NOMO-1 (cell line): ENCODE data around the gene GPS1.

Experiments
- DNase-seq, 2 experiments: peaks; one replicate each; lab custom pipeline; 2025; ENCODE audit not compliant: unreplicated experiment in 2 of 2; lab: John Stamatoyannopoulos, UW

The GPS1 gene

GRCh38 chr17:82086941-82087906, 35.5 kb downstream of the GPS1 start:
- no peak for DNase-seq

- DNase-seq = no peak
Observed at GRCh38 chr17:82087961-82088837, 36.5 kb downstream of the GPS1 start.

- no peak for DNase-seq
Observed at GRCh38 chr17:82088838-82089722, 37.4 kb downstream of the GPS1 start.

GRCh38 chr17:82089723-82090548, 38.2 kb downstream of the GPS1 start:
- no peak for DNase-seq

- no peak for DNase-seq
Observed at GRCh38 chr17:82090549-82091263, 39.0 kb downstream of the GPS1 start.

GRCh38 chr17:82091264-82092066, 39.8 kb downstream of the GPS1 start:
- no peak for DNase-seq

GRCh38 chr17:82092094-82092586, 40.4 kb downstream of the GPS1 start:
- DNase-seq = no peak

GRCh38 chr17:82092628-82092994, 40.9 kb downstream of the GPS1 start:
- no peak for DNase-seq

- no peak for DNase-seq
Observed at GRCh38 chr17:82092995-82093751, 41.5 kb downstream of the GPS1 start.

- no peak for DNase-seq
Observed at GRCh38 chr17:82094931-82095776, 43.5 kb downstream of the GPS1 start.

- no peak for DNase-seq
Observed at GRCh38 chr17:82095777-82096708, 44.3 kb downstream of the GPS1 start.

GRCh38 chr17:82096709-82097183, 45.0 kb downstream of the GPS1 start:
- no peak for DNase-seq

GRCh38 chr17:82097184-82097918, 45.7 kb downstream of the GPS1 start:
- DNase-seq = peak in 1 of 2 experiments; percentile 36

- no peak for DNase-seq
Observed at GRCh38 chr17:82097919-82098168, 46.1 kb downstream of the GPS1 start.
